ENCODE data around the gene SMYD4.
"Not testable (repeated sequence)": the region's sequence is repeated elsewhere in the genome, so short reads cannot be mapped to it uniquely, and the experiment has no call there.

Gene SMYD4

GRCh38 chr17:1779571-1780131 is 50.1 kb downstream of the SMYD4 start:
- DNase-seq: no peak

GRCh38 chr17:1776857-1777256 is 52.8 kb downstream of the SMYD4 start:
- DNase-seq: no peak

GRCh38 chr17:1776328-1776727 is 53.4 kb downstream of the SMYD4 start:
- DNase-seq: no peak

- DNase-seq: no peak
Measured at GRCh38 chr17:1774390-1775176, 55.1 kb downstream of the SMYD4 start.

- no peak for DNase-seq
Measured at GRCh38 chr17:1773696-1774181, 56.0 kb downstream of the SMYD4 start.

GRCh38 chr17:1773000-1773695 is 56.6 kb downstream of the SMYD4 start:
- DNase-seq: not testable (repeated sequence)

GRCh38 chr17:1769822-1770477 is 59.8 kb downstream of the SMYD4 start:
- no peak for DNase-seq

GRCh38 chr17:1767358-1767757 is 62.3 kb downstream of the SMYD4 start:
- DNase-seq: no peak

GRCh38 chr17:1766382-1767135 is 63.1 kb downstream of the SMYD4 start:
- no peak for DNase-seq

GRCh38 chr17:1765576-1765975 is 64.1 kb downstream of the SMYD4 start:
- DNase-seq: no peak

GRCh38 chr17:1764705-1765104 is 65.0 kb downstream of the SMYD4 start:
- not testable (repeated sequence) for DNase-seq

GRCh38 chr17:1764284-1764683 is 65.4 kb downstream of the SMYD4 start:
- no peak for DNase-seq

GRCh38 chr17:1762901-1763898 is 66.5 kb downstream of the SMYD4 start:
- DNase-seq: no peak

- DNase-seq: no peak
Measured at GRCh38 chr17:1762233-1762900, 67.3 kb downstream of the SMYD4 start.

GRCh38 chr17:1759529-1759928 is 70.2 kb downstream of the SMYD4 start:
- no peak for DNase-seq

- no peak for DNase-seq
Measured at GRCh38 chr17:1758807-1759206, 70.9 kb downstream of the SMYD4 start.

- no peak for DNase-seq
Measured at GRCh38 chr17:1755827-1756262, 73.9 kb downstream of the SMYD4 start.

GRCh38 chr17:1755252-1755826 is 74.4 kb downstream of the SMYD4 start:
- no peak for DNase-seq

- DNase-seq: no peak
Measured at GRCh38 chr17:1754430-1755112, 75.1 kb downstream of the SMYD4 start.

Measured in NCI-H1417 treated with DMSO at 0.1 percent for 48 hours (cell line).